CD14-positive monocyte (primary cell): ENCODE results near the gene PPTC7. TPM values are rescaled to one million over a fixed set of nuclear protein-coding genes. Genes with fewer than 3 reads are reported as not detected.

Experiments
- DNase-seq, 3 donors: peaks; one replicate each; pipeline ENCODE4 v3.0.0-alpha.2; 2011 to 2022
- H2AFZ ChIP-seq: 2 replicates; pipeline ENCODE4 v1.6.0; 2012; ENCODE audit warnings: mild to moderate bottlenecking, low read depth, low read length, inconsistent platforms; ENCODE audit not compliant: insufficient read depth, poor library complexity, severe bottlenecking
- H3K27ac ChIP-seq, 2 donors: 1 replicate in 1 of 2; 2 replicates in 1 of 2; pipeline ENCODE4 v1.5.1; 2012 to 2013; ENCODE audit warnings: low read length in 2 of 2, control low read depth in 1 of 2, inconsistent platforms in 1 of 2, low read depth in 1 of 2, mild to moderate bottlenecking in 1 of 2
- H3K27me3 ChIP-seq, 2 donors: one replicate each; pipeline versions ENCODE4 v1.6.0 to v1.6.1; 2011 to 2013; ENCODE audit warnings: low read length in 2 of 2; ENCODE audit not compliant: control insufficient read depth in 2 of 2, insufficient read depth in 2 of 2
- H3K36me3 ChIP-seq, 2 donors: replicated peaks in 1 of 2; 1 replicate in 1 of 2; 2 replicates in 1 of 2; pipeline versions ENCODE4 v1.5.1 to v1.6.1; 2012 to 2013; ENCODE audit warnings: low read length in 2 of 2, control low read depth in 1 of 2, inconsistent platforms in 1 of 2, mild to moderate bottlenecking in 1 of 2; ENCODE audit not compliant: insufficient read depth in 2 of 2, control insufficient read depth in 1 of 2
- H3K4me1 ChIP-seq, 2 donors: 1 replicate in 1 of 2; 2 replicates in 1 of 2; pipeline versions ENCODE4 v1.5.1 to v1.6.1; 2012 to 2013; ENCODE audit warnings: low read length in 2 of 2, control low read depth in 1 of 2, inconsistent platforms in 1 of 2, mild to moderate bottlenecking in 1 of 2, moderate library complexity in 1 of 2; ENCODE audit not compliant: insufficient read depth in 2 of 2, control insufficient read depth in 1 of 2
- H3K4me2 ChIP-seq: replicated peaks from 2 replicates; pipeline ENCODE3; 2012; ENCODE audit warnings: low read length, moderate library complexity, mild to moderate bottlenecking; ENCODE audit not compliant: poor library complexity, severe bottlenecking; ENCODE audit errors: extremely low read depth
- H3K4me3 ChIP-seq, 3 experiments: fragments of 200-600 bp in 1 of 3; sonication (generic) in 1 of 3; replicated peaks in 1 of 3; 1 replicate in 2 of 3; 2 replicates in 1 of 3; pipeline ENCODE4 v1.5.1; 2011 to 2013; ENCODE audit warnings: low read length in 3 of 3, mild to moderate bottlenecking in 3 of 3, control low read depth in 2 of 3, low read depth in 2 of 3, inconsistent platforms in 1 of 3, moderate library complexity in 1 of 3
- H3K79me2 ChIP-seq: 2 replicates; pipeline ENCODE4 v1.6.0; 2012; ENCODE audit warnings: mild to moderate bottlenecking, control low read depth, inconsistent platforms, low read length, moderate library complexity; ENCODE audit not compliant: insufficient read depth
- H3K9ac ChIP-seq: 2 replicates; pipeline ENCODE4 v1.6.0; 2017; ENCODE audit warnings: low read length, mild to moderate bottlenecking; ENCODE audit not compliant: insufficient read depth, poor library complexity, severe bottlenecking
- H3K9me3 ChIP-seq, 2 donors: replicated peaks in 1 of 2; 1 replicate in 1 of 2; 2 replicates in 1 of 2; pipeline versions ENCODE4 v1.5.1 to v1.6.1; 2012 to 2013; ENCODE audit warnings: low read length in 2 of 2, control low read depth in 1 of 2; ENCODE audit not compliant: control insufficient read depth in 1 of 2, insufficient read depth in 1 of 2
- H4K20me1 ChIP-seq: 2 replicates; pipeline ENCODE4 v1.6.0; 2012; ENCODE audit warnings: mild to moderate bottlenecking, low read length, control low read depth, moderate library complexity; ENCODE audit not compliant: insufficient read depth
- H3K27ac Mint-ChIP-seq, 7 donors: one replicate each; pipeline ENCODE4 v1.8.0; 2020; ENCODE audit warnings: mild to moderate bottlenecking in 7 of 7, mixed read lengths in 7 of 7, moderate library complexity in 6 of 7, inconsistent platforms in 2 of 7
- H3K27me3 Mint-ChIP-seq, 3 donors: one replicate each; pipeline ENCODE4 v1.8.0; 2021 to 2022; ENCODE audit warnings: low read depth in 3 of 3, mild to moderate bottlenecking in 3 of 3, mixed read lengths in 3 of 3, moderate library complexity in 3 of 3, inconsistent platforms in 1 of 3
- H3K36me3 Mint-ChIP-seq, 2 donors: one replicate each; pipeline ENCODE4 v1.8.0; 2020; ENCODE audit warnings: mixed read lengths in 2 of 2, inconsistent platforms in 1 of 2, mild to moderate bottlenecking in 1 of 2
- H3K4me1 Mint-ChIP-seq: one replicate; pipeline ENCODE4 v1.8.0; 2020; ENCODE audit warnings: mild to moderate bottlenecking, mixed read lengths
- H3K4me3 Mint-ChIP-seq, 2 donors: one replicate each; pipeline ENCODE4 v1.8.0; 2020; ENCODE audit warnings: mild to moderate bottlenecking in 2 of 2, mixed read lengths in 2 of 2, moderate library complexity in 1 of 2
- H3K9me3 Mint-ChIP-seq, 7 donors: one replicate each; pipeline ENCODE4 v1.8.0; 2020 to 2022; ENCODE audit warnings: mixed read lengths in 7 of 7, mild to moderate bottlenecking in 6 of 7, moderate library complexity in 6 of 7, inconsistent platforms in 2 of 7
- CTCF ChIP-seq: fragments of 200-600 bp; IDR thresholded peaks from one replicate; pipeline ENCODE4 v1.8.0; 2022; ENCODE audit warnings: antibody characterized with exemption, mild to moderate bottlenecking
- WGBS: methylation state at CpG from one replicate; pipeline ENCODE4 v1.1.5; 2013; ENCODE audit warnings: missing lambda C conversion rate; ENCODE audit not compliant: insufficient coverage; 5-methylcytosine and 5-hydroxymethylcytosine counted together
- intact Hi-C, 2 donors: fragments of 100-400 bp; cut with micrococcal nuclease; formaldehyde crosslinking; loops; one replicate each; pipeline versions ENCODE4 v1.15.0 to v1.15.1; 2023
- polyA plus RNA-seq, 3 donors: library from polyadenylated mRNA; depleted of rRNA in 1 of 3; unstranded in 2 of 3; stranded (reverse) in 1 of 3; fragments of 300-500 nt in 2 of 3; fragments of >200 nt in 1 of 3; fragmentation: Illumina TruSeq in 2 of 3; gene quantifications; 1 replicate in 2 of 3; 2 replicates in 1 of 3; pipeline ENCODE4 v1.2.3, GENCODE V29; 2012 to 2021

The PPTC7 gene
- polyA plus RNA-seq, 3 donors, result 11.6 to 36.5 (median 15.1) TPM

DNA sequence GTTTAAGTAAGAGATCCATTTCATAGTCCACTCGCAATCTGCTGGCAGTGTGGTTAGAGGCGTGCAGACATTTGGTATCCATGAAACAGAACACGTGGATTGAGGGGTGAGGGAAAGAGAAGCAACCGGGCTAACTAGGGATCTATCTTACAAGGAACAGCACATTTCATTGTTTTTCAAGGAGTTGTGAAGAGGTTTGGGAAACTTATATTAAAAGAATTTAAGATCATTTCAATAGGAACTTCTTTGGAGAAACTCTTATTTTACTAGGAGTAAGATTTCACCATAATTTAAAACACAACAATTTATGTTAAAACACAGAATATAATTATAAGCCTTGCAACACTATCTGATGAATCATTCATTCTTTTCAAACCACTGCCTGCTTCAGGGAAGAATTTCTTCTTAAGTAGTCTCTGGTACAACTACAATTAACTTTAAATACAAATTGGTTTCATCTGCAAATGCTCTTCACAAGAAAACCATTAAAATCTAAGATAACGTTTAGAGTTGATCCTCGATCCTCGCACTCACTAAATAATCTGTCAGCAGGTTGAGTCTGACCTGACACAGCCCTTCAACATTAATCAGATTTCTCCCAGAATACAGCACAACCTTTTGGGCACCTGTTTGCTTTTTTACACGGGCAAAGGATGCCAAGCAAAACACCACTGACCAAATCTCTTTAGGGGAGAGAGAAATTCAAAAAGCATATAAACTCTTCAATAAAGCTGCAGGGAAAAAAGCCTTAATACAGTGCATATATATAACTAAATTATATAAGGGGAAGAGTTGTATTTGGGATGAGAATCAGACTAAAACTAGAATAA lies 27.3 kb downstream of the PPTC7 start:
- peak; percentile 9 to 54 (median 15) for DNase-seq
- no peaks in the 10 kb centered on the region for H3K9me3 ChIP-seq
- peaks cover 100% of the 10 kb centered on the region for H3K79me2 ChIP-seq
- H3K27ac Mint-ChIP-seq, result peak overlapping the region; percentile 34 to 85 (median 68)
- H3K4me3 Mint-ChIP-seq, result peak overlapping the region in 1 of 2 donors; percentile 0
- no peak overlapping the region for H2AFZ ChIP-seq
- no peaks in the 10 kb centered on the region for H3K27me3 Mint-ChIP-seq
- no peak overlapping the region for H3K4me2 ChIP-seq
- H3K36me3 ChIP-seq, result peaks cover 4 to 11% of the 10 kb centered on the region in 2 donors
- H3K4me3 ChIP-seq, result no peak overlapping the region
- peaks cover 21 to 26% of the 10 kb centered on the region in 2 donors for H3K36me3 Mint-ChIP-seq
- H3K27me3 ChIP-seq, result no peaks in the 10 kb centered on the region
- H3K4me1 Mint-ChIP-seq, result peaks cover 42% of the 10 kb centered on the region
- peak overlapping the region in 1 of 2 donors; percentile 53 for H3K27ac ChIP-seq
- peaks cover 4 to 12% (median 6%) of the 10 kb centered on the region in 7 donors for H3K9me3 Mint-ChIP-seq
- intact Hi-C loops, result loop anchor here in 1 of 2 donors (10.0 kb wide), 1 partner anchor 139 kb away; no protein-coding TSS in a partner anchor
- H4K20me1 ChIP-seq, result peaks cover 100% of the 10 kb centered on the region
- H3K4me1 ChIP-seq, result peaks cover 24 to 36% of the 10 kb centered on the region in 2 donors
- no peak for TF ChIP-seq CTCF
- no peak overlapping the region for H3K9ac ChIP-seq
- WGBS, result no CpG with 5 or more reads among the region's 8 CpGs

- H2AFZ ChIP-seq, result no peak overlapping the region
- no peak for DNase-seq
- H3K79me2 ChIP-seq, result peaks cover 99% of the 10 kb centered on the region
- H3K27ac ChIP-seq, result no peak overlapping the region
- no peak overlapping the region for H3K4me3 ChIP-seq
- Mint-ChIP-seq H3K27me3 (no peaks in the 10 kb centered on the region), H3K36me3 (peaks cover 29 to 37% of the 10 kb centered on the region in 2 donors), H3K9me3 (peaks cover 4 to 12% (median 6%) of the 10 kb centered on the region in 7 donors), H3K27ac (no peak overlapping the region), H3K4me1 (peaks cover 33% of the 10 kb centered on the region), H3K4me3 (no peak overlapping the region)
- H4K20me1 ChIP-seq, result peaks cover 100% of the 10 kb centered on the region
- H3K27me3 ChIP-seq, result no peaks in the 10 kb centered on the region
- intact Hi-C loops, result loop anchor here in 1 of 2 donors (5.0 to 10.0 kb wide), 2 partner anchors 102 to 141 kb away; partner anchors contain the start of gene ARPC3
- 100% methylated on average over 1 of the region's 3 CpGs for WGBS
- no peaks in the 10 kb centered on the region for H3K9me3 ChIP-seq
- H3K4me2 ChIP-seq, result no peak overlapping the region
- no peak overlapping the region for H3K9ac ChIP-seq
- H3K36me3 ChIP-seq, result peaks cover 10 to 26% of the 10 kb centered on the region in 2 donors
- peaks cover 18 to 27% of the 10 kb centered on the region in 2 donors for H3K4me1 ChIP-seq
- no peak for TF ChIP-seq CTCF
Measured at GRCh38 chr12:110554184-110554583, 28.9 kb downstream of the PPTC7 start.
